ENCODE results near the gene DENND5A.

The DENND5A gene

GRCh38 chr11:9092853-9093778, 172.0 kb downstream of the DENND5A start:
- FAIRE-seq: no peak

DNA sequence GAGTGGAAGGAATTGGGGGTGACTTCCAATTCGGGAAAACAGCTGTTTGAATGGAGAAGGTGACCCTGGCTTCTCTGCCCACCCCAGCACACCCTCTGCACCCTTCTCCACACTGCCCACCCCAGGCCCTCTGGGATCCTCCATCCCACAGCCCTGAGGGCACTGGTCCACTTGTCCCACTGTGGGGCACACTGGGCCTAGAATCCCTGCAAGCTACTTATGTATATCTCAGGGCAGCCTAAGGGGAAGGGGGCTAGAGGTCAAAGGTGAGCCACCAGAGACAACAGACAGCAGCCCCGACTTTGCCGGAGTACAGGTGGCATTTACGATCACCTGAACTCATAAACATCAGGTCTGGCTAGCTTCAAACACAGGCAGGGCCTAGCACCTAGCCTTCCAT, 173.1 kb downstream of the DENND5A start:
- FAIRE-seq: no peak

DNA sequence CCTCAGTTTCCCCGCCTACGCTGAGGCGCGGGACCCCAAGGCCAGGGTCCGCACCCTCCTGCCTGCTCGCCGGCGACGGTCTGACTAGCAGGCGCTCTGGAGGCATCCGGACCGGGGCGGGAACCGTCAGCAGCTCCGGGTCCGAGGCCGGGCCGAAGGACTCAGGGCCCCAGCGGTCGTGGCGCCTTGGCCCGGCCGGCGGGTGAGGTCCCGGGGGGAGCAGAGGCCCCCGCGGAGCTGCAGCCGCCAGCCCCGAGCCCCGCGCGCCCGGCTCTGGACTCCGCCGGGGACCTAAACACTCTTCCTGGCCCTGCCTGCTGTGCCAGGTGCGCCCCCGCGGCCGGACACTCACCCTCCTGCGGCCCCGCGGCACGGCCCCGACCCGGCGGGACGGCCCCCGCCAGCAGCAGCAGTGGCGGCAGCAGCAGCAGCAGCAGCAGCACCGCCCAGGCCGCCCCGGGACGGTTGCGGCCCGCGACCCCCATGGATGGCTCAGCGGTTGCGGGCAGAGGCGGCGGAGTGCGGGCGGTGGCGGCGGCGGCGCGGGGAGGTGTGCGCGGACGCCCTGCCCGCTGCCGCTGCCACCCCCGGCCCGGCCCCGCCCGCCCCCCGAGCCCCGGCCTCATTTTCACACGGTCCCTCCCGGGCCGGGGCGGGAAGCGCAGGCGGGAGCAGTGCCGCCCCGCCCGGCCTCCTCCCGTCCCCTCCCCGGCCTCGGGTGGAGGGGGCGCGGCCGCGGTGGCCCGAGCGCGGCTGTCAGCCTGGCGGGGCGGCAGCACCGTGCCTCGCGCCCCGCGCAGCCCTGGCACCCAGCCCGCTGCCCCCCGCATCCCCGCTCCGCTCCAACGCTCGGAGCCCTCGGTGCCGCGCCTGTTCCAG, 173.9 kb downstream of the DENND5A start, which contains the start of gene SCUBE2:
SCUBE2 (minus strand) TSS at position 556 of the 879 bp plus-strand sequence; CDS start at position 485, 71 bp downstream.
- no peak for FAIRE-seq

- FAIRE-seq: no peak
Observed at GRCh38 chr11:9090488-9091043, 174.6 kb downstream of the DENND5A start.

GRCh38 chr11:9089636-9090035, 175.5 kb downstream of the DENND5A start:
- no peak for FAIRE-seq

DNA sequence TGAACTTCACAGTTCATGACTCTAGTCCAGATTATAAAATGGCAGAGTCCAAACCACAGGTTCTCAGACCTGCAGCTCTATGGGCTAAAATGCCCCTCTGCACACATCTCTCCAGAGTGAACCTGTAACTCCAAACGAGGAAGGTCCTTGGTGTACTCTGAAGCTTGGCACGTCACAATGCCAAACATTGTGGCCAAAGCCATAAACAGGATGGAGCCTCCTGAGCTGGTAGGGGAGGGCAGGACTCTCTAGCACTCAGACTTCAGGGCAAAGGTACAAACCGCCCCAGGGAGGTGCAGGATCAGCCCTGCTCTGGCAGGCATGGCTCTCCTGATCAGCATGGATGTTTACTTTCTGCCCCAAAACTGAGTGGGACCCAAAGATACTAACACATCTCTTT, 176.1 kb downstream of the DENND5A start:
- no peak for FAIRE-seq

Data from G401.6 (cell line).